Activated gamma-delta T cell (primary cell): ENCODE measurements around the gene TMEM139.
A peak's percentile ranks its signal among the peaks of the same experiment; 100 is the strongest.
"Not testable (repeated sequence)": the region's sequence is repeated elsewhere in the genome, so short reads cannot be mapped to it uniquely, and the experiment has no call there.

ENCODE experiments used
- DNase-seq: peaks from one replicate; lab custom pipeline; 2025; lab: John Stamatoyannopoulos, UW

Gene TMEM139

DNA sequence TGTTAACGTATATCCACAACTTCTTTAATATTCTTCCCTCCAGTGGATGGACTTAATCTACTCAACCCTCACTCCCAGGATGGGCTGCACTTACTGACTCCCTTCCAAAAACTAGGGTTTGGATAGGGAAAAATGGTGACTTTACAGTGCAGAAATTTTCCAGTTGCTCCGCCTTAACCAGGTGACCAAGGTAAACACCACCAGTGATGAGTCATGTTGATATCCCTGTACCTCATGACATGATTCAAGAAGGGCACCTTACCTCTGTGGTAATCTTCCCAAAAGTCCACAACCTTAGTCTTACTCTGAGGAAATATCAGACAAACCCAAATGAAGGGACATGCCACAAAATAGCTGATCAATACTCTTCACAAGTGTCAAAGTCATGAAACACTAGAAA, 25.0 kb upstream of the TMEM139 start:
- no peak for DNase-seq

- DNase-seq = no peak
Observed at GRCh38 chr7:143261901-143262300, 22.9 kb upstream of the TMEM139 start.

DNA sequence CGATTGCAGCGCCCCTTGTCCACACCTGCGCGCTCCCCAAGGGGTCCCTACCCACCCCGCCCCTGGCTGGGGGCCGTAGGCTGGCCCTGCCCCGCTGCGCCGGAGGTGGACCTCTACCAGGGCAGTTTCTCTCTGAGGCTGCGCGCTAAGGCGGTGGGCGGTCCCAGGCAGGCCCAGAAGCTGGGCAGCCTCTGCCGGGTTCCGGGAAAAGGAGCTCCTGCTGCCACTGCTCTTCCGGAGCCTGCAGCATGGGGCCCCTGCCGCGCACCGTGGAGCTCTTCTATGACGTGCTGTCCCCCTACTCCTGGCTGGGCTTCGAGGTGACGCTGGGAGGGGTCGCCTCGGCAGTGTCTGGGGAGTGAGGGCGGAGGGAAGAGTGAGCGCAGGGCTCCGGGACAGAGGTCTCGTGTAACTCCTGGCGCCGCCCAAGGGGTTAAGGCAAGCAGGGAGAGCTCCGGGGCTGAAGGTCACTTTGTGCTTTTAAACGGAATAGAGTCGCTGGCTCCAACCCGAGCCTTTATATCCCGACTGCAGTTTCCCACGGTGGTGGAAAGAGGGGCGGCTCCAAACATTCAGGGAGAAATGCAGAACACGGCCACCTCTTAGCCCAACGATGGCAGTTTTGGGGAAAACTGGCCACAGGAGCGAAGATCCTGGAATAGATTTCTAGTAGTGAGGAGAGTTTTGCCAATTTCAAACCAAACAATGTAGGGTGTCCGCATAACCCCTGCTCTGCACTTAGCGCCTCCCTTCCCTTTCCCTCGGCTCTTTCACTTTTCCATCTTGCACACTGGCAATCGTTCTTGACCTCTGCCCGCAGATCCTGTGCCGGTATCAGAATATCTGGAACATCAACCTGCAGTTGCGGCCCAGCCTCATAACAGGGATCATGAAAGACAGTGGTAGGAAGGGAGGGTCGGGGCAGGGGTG, 21.2 kb upstream of the TMEM139 start, which contains the start of gene GSTK1:
Gene GSTK1, plus strand, starts transcription at position 176 of the 930 bp plus-strand sequence. Its CDS starts 73 bp downstream, at position 249.
- peak; percentile 58 for DNase-seq

DNA sequence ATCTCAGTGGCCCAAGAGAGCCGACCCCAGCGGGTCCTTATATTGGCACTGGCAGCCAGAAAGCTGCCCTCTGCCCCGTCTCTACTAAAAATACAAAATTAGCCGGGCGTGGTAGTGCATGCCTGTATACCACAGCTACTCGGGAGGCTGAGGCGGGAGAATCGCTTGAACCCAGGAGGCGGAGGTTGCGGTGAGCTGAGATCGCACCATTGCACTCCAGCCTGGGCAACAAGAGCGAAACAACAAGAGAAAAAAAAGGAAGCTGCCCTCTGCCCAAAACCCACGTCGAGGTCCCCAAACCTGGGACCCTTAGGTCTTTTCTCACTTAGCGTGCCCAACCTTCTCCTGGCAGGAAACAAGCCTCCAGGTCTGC, 20.6 kb upstream of the TMEM139 start:
- not testable (repeated sequence) for DNase-seq

DNA sequence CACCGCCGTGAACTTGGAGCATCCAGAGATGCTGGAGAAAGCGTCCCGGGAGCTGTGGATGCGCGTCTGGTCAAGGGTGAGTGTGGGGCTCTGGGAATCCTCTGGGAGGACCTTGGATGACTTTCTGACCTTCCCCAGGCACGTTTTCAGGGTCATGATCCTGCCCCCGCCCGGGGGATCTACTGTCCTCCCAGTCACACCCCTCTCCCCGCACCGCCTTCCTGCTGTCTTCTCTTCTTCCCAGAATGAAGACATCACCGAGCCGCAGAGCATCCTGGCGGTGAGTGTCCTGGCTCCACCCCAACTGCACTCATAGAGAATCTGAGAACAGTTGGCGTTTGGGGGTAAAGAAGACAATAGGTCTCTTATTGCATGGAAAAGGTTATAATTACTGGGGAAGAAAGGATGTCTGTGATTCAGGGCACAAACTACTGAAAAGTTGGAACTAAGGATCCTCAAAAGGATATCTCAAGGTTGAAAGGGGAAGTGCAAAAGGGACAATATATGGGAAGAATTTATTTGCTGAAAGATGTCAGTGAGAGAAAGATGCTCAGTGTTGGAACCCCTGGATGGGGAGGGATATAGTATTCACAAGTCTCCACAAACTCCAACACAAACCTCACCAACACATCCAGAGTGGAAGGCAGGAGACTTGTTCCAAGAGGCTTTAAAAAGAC, 19.6 kb upstream of the TMEM139 start:
- no peak for DNase-seq

GRCh38 chr7:143269251-143269650, 15.5 kb upstream of the TMEM139 start:
- no peak for DNase-seq

- DNase-seq = no peak
Observed at GRCh38 chr7:143271240-143271639, 13.5 kb upstream of the TMEM139 start.

DNA sequence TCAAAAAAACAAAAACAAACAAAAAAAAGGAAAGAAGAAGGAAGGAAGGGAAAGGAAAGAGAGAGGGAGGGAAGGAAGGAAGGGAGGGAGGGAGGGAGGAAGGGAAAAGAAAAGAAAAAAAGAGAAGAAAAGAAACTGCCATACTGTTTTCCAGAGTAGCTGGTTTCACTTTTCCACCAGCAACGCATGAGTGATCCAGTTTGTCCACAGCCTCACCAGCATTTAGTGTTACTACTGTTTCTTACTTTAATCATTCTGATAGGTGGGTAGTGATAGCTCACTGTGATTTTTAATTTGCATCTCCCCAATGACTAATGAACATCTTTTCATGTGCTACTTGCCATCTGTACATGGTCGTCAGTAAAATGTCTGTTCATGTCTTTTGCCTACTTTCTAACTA, 11.9 kb upstream of the TMEM139 start:
- DNase-seq = no peak

DNA sequence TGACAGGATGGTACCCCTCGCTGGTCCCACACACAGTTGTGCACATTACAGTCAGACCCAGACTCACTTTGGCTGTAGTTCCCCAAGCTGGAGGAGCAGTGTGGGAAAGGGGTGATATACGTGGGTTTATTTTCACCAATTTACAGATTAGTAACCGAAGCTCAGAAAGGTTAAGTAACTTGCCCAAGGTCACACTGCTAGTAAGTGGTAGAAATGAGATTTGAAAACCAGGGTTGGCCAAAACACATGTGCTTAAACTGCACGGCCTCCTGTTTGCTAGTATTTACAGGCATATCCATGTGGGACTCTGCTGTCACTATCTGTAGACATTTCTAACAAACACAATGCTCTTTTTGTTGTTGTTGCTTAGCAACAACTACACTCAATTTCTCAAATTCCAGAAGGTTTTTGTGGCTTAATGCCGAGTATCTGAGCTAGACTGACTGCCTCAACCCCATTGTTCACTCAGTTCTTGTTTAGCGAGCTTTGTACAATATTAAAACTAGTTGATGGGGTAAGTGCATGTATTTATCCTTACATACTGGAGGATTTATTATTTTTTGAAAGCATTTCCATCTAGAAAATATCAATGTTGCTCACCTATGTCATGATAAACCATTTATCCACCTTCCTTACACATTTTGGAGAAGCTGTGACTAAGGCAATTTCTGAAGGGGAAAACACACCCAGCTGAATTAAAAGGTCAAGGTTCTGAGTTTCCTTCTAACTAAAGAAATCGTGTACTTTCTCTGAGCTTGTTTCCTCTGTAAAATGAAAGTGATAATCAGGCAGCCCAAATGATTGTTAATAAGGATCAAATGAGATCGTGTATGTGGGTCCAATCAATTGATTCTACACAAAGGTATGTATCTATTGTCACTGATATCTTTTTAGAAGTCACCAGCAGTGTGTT, 5.3 kb upstream of the TMEM139 start:
- no peak for DNase-seq

- no peak for DNase-seq
Observed at GRCh38 chr7:143280160-143280559, 4.6 kb upstream of the TMEM139 start.

DNA sequence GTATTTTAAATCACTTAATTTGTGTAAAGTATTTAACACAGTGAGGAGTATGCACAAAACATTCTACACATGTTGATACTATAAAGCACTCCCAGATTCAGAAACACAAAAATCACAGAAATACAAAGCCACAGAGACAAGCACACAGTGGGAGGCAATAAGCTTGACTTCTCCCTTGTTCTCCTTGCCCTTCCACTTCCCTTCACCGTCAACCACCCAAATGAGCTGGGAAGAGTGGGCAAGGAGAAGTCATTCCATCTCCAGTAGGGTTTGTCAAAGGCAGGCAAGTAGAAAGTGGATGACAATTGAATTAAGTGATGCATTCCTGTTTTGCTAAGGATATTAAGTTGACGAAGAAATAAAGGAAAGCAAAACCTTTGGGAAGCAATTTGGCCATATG, 4.2 kb upstream of the TMEM139 start:
- no peak for DNase-seq

- DNase-seq = no peak
Observed at GRCh38 chr7:143281529-143281928, 3.2 kb upstream of the TMEM139 start.

GRCh38 chr7:143282124-143282523, 2.6 kb upstream of the TMEM139 start:
- no peak for DNase-seq

DNA sequence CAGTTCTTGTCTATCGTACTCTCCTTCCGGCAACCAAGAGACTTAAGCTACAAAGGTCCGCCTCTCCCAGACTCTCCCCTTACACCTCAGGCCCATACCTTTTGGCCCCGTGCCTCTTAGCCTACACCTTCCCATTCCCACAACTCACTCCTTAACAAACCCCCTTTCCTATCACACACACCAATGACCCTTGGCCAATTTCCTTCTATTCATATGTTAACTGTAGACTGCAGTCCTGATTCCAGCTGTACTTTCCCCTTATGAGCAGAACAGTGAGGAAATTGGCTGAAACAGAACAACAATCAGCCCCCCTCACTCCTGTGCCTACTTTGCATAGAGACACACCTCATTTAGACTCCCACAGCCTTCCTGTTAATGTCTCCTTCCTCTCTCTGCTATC, 1.4 kb upstream of the TMEM139 start:
- DNase-seq = no peak

GRCh38 chr7:143285470-143285778, 666 bp downstream of the TMEM139 start:
- DNase-seq = no peak

GRCh38 chr7:143285806-143286521, 1.2 kb downstream of the TMEM139 start:
- no peak for DNase-seq

- DNase-seq = no peak
Observed at GRCh38 chr7:143286522-143286890, 1.7 kb downstream of the TMEM139 start.

- DNase-seq = no peak
Observed at GRCh38 chr7:143287339-143287934, 2.7 kb downstream of the TMEM139 start.

- DNase-seq = peak; percentile 99
Observed at GRCh38 chr7:143287935-143288826, 3.4 kb downstream of the TMEM139 start, which contains the start of gene CASP2. Gene CASP2 (plus strand): TSS chr7:143288351. CDS start chr7:143288456, 105 bp downstream.

DNA sequence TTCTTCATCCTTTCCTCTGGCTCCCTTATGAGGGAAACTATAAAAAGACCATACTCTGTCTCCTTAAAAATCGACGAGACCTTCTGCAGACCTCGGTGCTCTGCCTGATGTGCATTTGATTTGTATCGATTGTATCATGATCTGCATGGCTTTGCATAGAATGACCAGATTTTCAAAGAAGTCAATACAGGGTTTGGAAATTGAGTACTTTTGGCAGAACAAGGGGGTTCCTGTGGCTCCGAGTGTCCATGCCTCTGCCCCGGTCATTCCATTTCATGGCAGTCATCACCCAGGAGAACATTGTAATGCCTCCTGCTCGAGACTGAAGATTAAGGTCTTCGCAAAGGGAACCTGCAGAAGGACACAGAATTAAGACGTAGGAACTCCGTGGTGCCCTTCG, 4.1 kb downstream of the TMEM139 start:
- no peak for DNase-seq
